ENCODE results near the gene TENM4.
"Not testable (repeated sequence)": the region's sequence is repeated elsewhere in the genome, so short reads cannot be mapped to it uniquely, and the experiment has no call there.

TENM4 gene

GRCh38 chr11:78633516-78634310 is 807.1 kb downstream of the TENM4 start:
- Histone ChIP-seq H3K9me3 (ENCODE audit: control insufficient read depth in 2 of 2, low read length in 2 of 2) (peaks cover 0 to 2% of the 10 kb centered on the region in 2 donors), H3K4me1 (ENCODE audit: control insufficient read depth in 2 of 2, insufficient read depth in 2 of 2, low read length in 2 of 2) (no peaks in the 10 kb centered on the region), H3K36me3 (ENCODE audit: control insufficient read depth in 2 of 2, insufficient read depth in 2 of 2, low read length in 2 of 2) (no peaks in the 10 kb centered on the region), H3K27ac (ENCODE audit: low read depth in 2 of 2, low read length in 2 of 2) (no peak overlapping the region), H3K27me3 (ENCODE audit: control insufficient read depth in 2 of 2, insufficient read depth in 2 of 2, low read length in 2 of 2) (no peaks in the 10 kb centered on the region), H3K4me3 (ENCODE audit: low read length in 2 of 2) (no peak overlapping the region), H3K9ac (ENCODE audit: low read depth in 1 of 2, low read length in 2 of 2) (no peak overlapping the region)

- Histone ChIP-seq H3K36me3 (ENCODE audit: control insufficient read depth in 2 of 2, insufficient read depth in 2 of 2, low read length in 2 of 2) (no peaks in the 10 kb centered on the region), H3K4me3 (ENCODE audit: low read length in 2 of 2) (no peak overlapping the region), H3K27me3 (ENCODE audit: control insufficient read depth in 2 of 2, insufficient read depth in 2 of 2, low read length in 2 of 2) (no peaks in the 10 kb centered on the region), H3K9me3 (ENCODE audit: control insufficient read depth in 2 of 2, low read length in 2 of 2) (peaks cover 0 to 2% of the 10 kb centered on the region in 2 donors), H3K9ac (ENCODE audit: low read depth in 1 of 2, low read length in 2 of 2) (no peak overlapping the region), H3K27ac (ENCODE audit: low read depth in 2 of 2, low read length in 2 of 2) (no peak overlapping the region), H3K4me1 (ENCODE audit: control insufficient read depth in 2 of 2, insufficient read depth in 2 of 2, low read length in 2 of 2) (no peaks in the 10 kb centered on the region)
Observed at GRCh38 chr11:78630561-78631303, 810.1 kb downstream of the TENM4 start.

- H3K27me3 ChIP-seq (ENCODE audit: control insufficient read depth in 2 of 2, insufficient read depth in 2 of 2, low read length in 2 of 2) = no peaks in the 10 kb centered on the region
Observed at GRCh38 chr11:78630155-78630554, 810.7 kb downstream of the TENM4 start.

GRCh38 chr11:78622666-78623065 is 818.2 kb downstream of the TENM4 start:
- Histone ChIP-seq H3K4me1 (ENCODE audit: control insufficient read depth in 2 of 2, insufficient read depth in 2 of 2, low read length in 2 of 2) (no peaks in the 10 kb centered on the region), H3K4me3 (ENCODE audit: low read length in 2 of 2) (no peak overlapping the region), H3K27me3 (ENCODE audit: control insufficient read depth in 2 of 2, insufficient read depth in 2 of 2, low read length in 2 of 2) (no peaks in the 10 kb centered on the region), H3K9me3 (ENCODE audit: control insufficient read depth in 2 of 2, low read length in 2 of 2) (no peaks in the 10 kb centered on the region), H3K9ac (ENCODE audit: low read depth in 1 of 2, low read length in 2 of 2) (no peak overlapping the region), H3K27ac (ENCODE audit: low read depth in 2 of 2, low read length in 2 of 2) (no peak overlapping the region), H3K36me3 (ENCODE audit: control insufficient read depth in 2 of 2, insufficient read depth in 2 of 2, low read length in 2 of 2) (no peaks in the 10 kb centered on the region)

More at GRCh38 chr11:78630155-78630554, 810.7 kb downstream of the TENM4 start:
- H3K27ac ChIP-seq (ENCODE audit: low read depth in 2 of 2, low read length in 2 of 2) = no peak overlapping the region
- no peak overlapping the region for H3K4me3 ChIP-seq (ENCODE audit: low read length in 2 of 2)
- no peaks in the 10 kb centered on the region for H3K4me1 ChIP-seq (ENCODE audit: control insufficient read depth in 2 of 2, insufficient read depth in 2 of 2, low read length in 2 of 2)
- H3K36me3 ChIP-seq (ENCODE audit: control insufficient read depth in 2 of 2, insufficient read depth in 2 of 2, low read length in 2 of 2) = no peaks in the 10 kb centered on the region
- no peak overlapping the region for H3K9ac ChIP-seq (ENCODE audit: low read depth in 1 of 2, low read length in 2 of 2)
- peaks cover 0 to 2% of the 10 kb centered on the region in 2 donors for H3K9me3 ChIP-seq (ENCODE audit: control insufficient read depth in 2 of 2, low read length in 2 of 2)

GRCh38 chr11:78620159-78620558 is 820.7 kb downstream of the TENM4 start:
- Histone ChIP-seq H3K9ac (ENCODE audit: low read depth in 1 of 2, low read length in 2 of 2) (no peak overlapping the region), H3K27me3 (ENCODE audit: control insufficient read depth in 2 of 2, insufficient read depth in 2 of 2, low read length in 2 of 2) (no peaks in the 10 kb centered on the region), H3K36me3 (ENCODE audit: control insufficient read depth in 2 of 2, insufficient read depth in 2 of 2, low read length in 2 of 2) (no peaks in the 10 kb centered on the region), H3K4me1 (ENCODE audit: control insufficient read depth in 2 of 2, insufficient read depth in 2 of 2, low read length in 2 of 2) (no peaks in the 10 kb centered on the region), H3K4me3 (ENCODE audit: low read length in 2 of 2) (no peak overlapping the region), H3K9me3 (ENCODE audit: control insufficient read depth in 2 of 2, low read length in 2 of 2) (no peaks in the 10 kb centered on the region), H3K27ac (ENCODE audit: low read depth in 2 of 2, low read length in 2 of 2) (no peak overlapping the region)

- no peaks in the 10 kb centered on the region for H3K9me3 ChIP-seq (ENCODE audit: control insufficient read depth in 2 of 2, low read length in 2 of 2)
- H3K4me3 ChIP-seq (ENCODE audit: low read length in 2 of 2) = no peak overlapping the region
- no peaks in the 10 kb centered on the region for H3K4me1 ChIP-seq (ENCODE audit: control insufficient read depth in 2 of 2, insufficient read depth in 2 of 2, low read length in 2 of 2)
- H3K27ac ChIP-seq (ENCODE audit: low read depth in 2 of 2, low read length in 2 of 2) = no peak overlapping the region
- H3K9ac ChIP-seq (ENCODE audit: low read depth in 1 of 2, low read length in 2 of 2) = no peak overlapping the region
- H3K36me3 ChIP-seq (ENCODE audit: control insufficient read depth in 2 of 2, insufficient read depth in 2 of 2, low read length in 2 of 2) = no peaks in the 10 kb centered on the region
- H3K27me3 ChIP-seq (ENCODE audit: control insufficient read depth in 2 of 2, insufficient read depth in 2 of 2, low read length in 2 of 2) = no peaks in the 10 kb centered on the region
Observed at GRCh38 chr11:78615724-78616123, 825.1 kb downstream of the TENM4 start.

GRCh38 chr11:78613378-78613813 is 827.4 kb downstream of the TENM4 start:
- Histone ChIP-seq H3K9me3 (ENCODE audit: control insufficient read depth in 2 of 2, low read length in 2 of 2) (no peaks in the 10 kb centered on the region), H3K27ac (ENCODE audit: low read depth in 2 of 2, low read length in 2 of 2) (no peak overlapping the region), H3K27me3 (ENCODE audit: control insufficient read depth in 2 of 2, insufficient read depth in 2 of 2, low read length in 2 of 2) (no peaks in the 10 kb centered on the region), H3K4me1 (ENCODE audit: control insufficient read depth in 2 of 2, insufficient read depth in 2 of 2, low read length in 2 of 2) (no peaks in the 10 kb centered on the region), H3K9ac (ENCODE audit: low read depth in 1 of 2, low read length in 2 of 2) (no peak overlapping the region), H3K4me3 (ENCODE audit: low read length in 2 of 2) (no peak overlapping the region), H3K36me3 (ENCODE audit: control insufficient read depth in 2 of 2, insufficient read depth in 2 of 2, low read length in 2 of 2) (no peaks in the 10 kb centered on the region)

GRCh38 chr11:78612721-78613377 is 828.0 kb downstream of the TENM4 start:
- no peaks in the 10 kb centered on the region for H3K36me3 ChIP-seq (ENCODE audit: control insufficient read depth in 2 of 2, insufficient read depth in 2 of 2, low read length in 2 of 2)
- H3K4me1 ChIP-seq (ENCODE audit: control insufficient read depth in 2 of 2, insufficient read depth in 2 of 2, low read length in 2 of 2) = no peaks in the 10 kb centered on the region
- no peak overlapping the region for H3K9ac ChIP-seq (ENCODE audit: low read depth in 1 of 2, low read length in 2 of 2)
- H3K27ac ChIP-seq (ENCODE audit: low read depth in 2 of 2, low read length in 2 of 2) = no peak overlapping the region
- H3K9me3 ChIP-seq (ENCODE audit: control insufficient read depth in 2 of 2, low read length in 2 of 2) = no peaks in the 10 kb centered on the region
- no peak overlapping the region for H3K4me3 ChIP-seq (ENCODE audit: low read length in 2 of 2)
- no peaks in the 10 kb centered on the region for H3K27me3 ChIP-seq (ENCODE audit: control insufficient read depth in 2 of 2, insufficient read depth in 2 of 2, low read length in 2 of 2)

- H3K4me1 ChIP-seq (ENCODE audit: control insufficient read depth in 2 of 2, insufficient read depth in 2 of 2, low read length in 2 of 2); H3K36me3 ChIP-seq (ENCODE audit: control insufficient read depth in 2 of 2, insufficient read depth in 2 of 2, low read length in 2 of 2); H3K4me3 ChIP-seq (ENCODE audit: low read length in 2 of 2); H3K27ac ChIP-seq (ENCODE audit: low read depth in 2 of 2, low read length in 2 of 2); H3K9ac ChIP-seq (ENCODE audit: low read depth in 1 of 2, low read length in 2 of 2); H3K27me3 ChIP-seq (ENCODE audit: control insufficient read depth in 2 of 2, insufficient read depth in 2 of 2, low read length in 2 of 2); H3K9me3 ChIP-seq (ENCODE audit: control insufficient read depth in 2 of 2, low read length in 2 of 2): not testable (repeated sequence)
Observed at GRCh38 chr11:78609321-78609720, 831.5 kb downstream of the TENM4 start.

GRCh38 chr11:78607696-78608095 is 833.1 kb downstream of the TENM4 start:
- H3K27me3 ChIP-seq (ENCODE audit: control insufficient read depth in 2 of 2, insufficient read depth in 2 of 2, low read length in 2 of 2) = no peaks in the 10 kb centered on the region
- H3K4me1 ChIP-seq (ENCODE audit: control insufficient read depth in 2 of 2, insufficient read depth in 2 of 2, low read length in 2 of 2) = no peaks in the 10 kb centered on the region
- H3K9me3 ChIP-seq (ENCODE audit: control insufficient read depth in 2 of 2, low read length in 2 of 2) = no peaks in the 10 kb centered on the region
- no peak overlapping the region for H3K4me3 ChIP-seq (ENCODE audit: low read length in 2 of 2)
- H3K36me3 ChIP-seq (ENCODE audit: control insufficient read depth in 2 of 2, insufficient read depth in 2 of 2, low read length in 2 of 2) = no peaks in the 10 kb centered on the region
- no peak overlapping the region for H3K27ac ChIP-seq (ENCODE audit: low read depth in 2 of 2, low read length in 2 of 2)
- H3K9ac ChIP-seq (ENCODE audit: low read depth in 1 of 2, low read length in 2 of 2) = no peak overlapping the region

All from mucosa of rectum (tissue), 2 donors.